Inferior parietal cortex (tissue), 1 donor: ENCODE measurements around the gene ELSPBP1.
"Not testable (repeated sequence)": the region's sequence is repeated elsewhere in the genome, so short reads cannot be mapped to it uniquely, and the experiment has no call there.

Source experiments
- DNase-seq: peaks from one replicate; pipeline ENCODE4 v3.0.0-alpha.2; 2016; ENCODE audit errors: extremely low spot score

ELSPBP1 gene

DNA sequence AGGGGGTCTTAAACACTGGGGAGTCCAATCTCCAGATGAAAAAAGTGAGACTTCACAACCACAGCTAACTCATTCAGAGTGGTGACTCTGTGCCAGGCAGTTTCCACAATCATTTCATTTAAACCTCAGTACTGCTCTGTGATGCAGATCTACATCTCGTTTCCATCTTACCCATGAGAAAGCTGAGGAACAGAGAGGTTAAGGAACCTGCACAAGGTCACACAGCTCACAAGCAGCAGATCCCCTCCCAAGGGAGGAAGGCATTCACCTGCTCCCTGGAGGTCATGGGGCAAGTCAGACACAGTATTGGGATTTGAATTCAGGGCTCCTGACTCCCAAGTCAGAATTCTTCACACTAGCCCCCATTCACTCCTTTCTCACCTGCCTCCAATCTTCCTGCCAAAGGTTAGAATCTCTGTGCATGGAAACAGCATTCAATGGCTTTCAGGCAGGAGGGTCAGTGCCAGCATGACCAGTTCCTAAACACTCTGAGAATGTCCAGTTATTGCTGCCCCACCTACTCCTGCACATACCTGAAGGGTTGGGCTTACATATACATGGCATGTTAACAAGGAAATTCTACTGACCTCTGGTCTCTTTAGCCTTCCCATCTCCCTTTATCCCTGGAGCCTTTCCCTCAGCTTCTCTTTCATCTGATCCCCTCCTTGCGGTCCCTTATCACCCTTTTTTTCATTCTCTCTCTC lies 47.6 kb downstream of the ELSPBP1 start:
- DNase-seq: no peak

DNA sequence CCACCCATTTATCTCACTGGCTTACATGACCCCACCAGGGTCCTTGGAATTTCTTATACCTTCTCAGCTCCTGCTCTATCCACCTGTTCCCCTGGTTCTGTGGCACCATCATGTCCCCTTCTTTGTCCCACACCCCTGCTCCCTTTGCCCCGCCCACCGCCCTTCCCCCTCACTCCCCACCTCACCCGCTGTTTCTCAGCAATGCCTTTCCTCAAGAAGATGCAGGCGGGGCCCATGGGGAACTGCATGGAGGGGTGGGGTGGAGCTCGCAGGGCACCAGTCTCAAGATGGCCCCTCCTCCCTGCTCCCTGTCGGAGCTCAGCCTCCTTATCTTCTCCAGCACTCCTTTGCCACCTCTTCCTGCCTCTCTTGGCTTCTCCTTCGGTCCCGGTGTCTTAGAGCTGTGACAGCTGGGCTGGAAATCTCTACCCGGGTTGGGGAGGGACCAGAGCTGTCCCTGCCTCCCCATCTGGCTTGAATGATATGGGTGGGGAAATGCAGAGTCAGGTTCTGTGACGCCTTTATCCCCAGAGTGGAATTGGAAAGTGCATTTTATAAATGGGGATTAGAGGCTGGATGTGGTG lies 49.3 kb downstream of the ELSPBP1 start, which contains the start of gene CABP5:
TSS of gene CABP5 (minus strand) at position 405 of the 584 bp plus-strand sequence. CDS start at position 248, 157 bp downstream.
- no peak for DNase-seq

DNA sequence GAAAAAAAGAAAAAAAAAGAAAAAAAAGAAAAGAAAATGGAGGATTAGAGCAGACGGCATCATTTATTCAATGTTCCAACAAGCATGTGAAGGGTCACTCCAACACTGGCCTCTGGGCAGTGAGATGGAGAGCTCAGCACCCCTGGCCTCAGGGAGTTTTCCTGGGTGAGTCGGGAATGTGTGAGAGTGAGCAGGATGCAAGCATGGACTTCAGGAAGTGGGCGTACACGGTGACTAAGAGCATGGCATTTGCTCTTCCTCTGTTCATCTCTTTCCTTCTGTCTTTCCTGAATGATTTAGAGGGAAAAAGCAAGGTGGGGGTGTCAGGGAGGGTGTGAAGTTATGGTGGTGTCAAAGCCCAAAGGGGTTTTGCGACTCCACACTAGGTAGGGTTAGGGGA lies 50.1 kb downstream of the ELSPBP1 start:
- no peak for DNase-seq

DNA sequence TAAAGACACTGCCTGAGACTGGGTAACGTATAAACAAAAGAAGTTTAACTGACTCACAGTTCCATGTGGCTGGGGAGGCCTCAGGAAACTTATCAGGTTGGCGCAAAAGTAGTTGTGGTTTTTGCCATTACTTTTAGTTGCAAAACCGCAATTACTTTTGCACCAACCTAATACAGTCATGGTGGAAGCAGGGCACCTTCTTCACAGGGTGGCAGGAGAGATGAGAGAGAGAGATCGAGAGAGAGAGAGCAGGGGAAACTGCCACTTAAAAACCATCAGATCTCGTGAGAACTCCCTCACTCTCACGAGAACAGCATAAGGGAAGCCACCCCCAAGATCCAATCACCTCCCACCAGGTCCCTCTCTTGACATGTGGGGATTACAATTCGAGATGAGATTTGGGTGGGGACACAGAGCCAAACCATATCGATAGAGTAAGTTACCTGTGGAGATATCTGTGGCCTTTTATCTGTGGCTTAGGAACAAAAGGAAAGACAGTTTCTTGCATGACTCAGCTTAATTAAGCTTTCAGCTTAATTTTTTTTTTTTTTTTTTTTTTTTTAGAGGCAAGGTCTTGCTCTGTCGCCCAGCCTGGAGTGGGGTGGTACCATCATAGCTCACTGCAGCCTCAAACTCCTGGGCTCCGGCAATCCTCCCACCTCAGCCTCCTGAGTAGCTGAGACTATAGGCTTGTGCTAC lies 57.1 kb downstream of the ELSPBP1 start:
- no peak for DNase-seq

DNA sequence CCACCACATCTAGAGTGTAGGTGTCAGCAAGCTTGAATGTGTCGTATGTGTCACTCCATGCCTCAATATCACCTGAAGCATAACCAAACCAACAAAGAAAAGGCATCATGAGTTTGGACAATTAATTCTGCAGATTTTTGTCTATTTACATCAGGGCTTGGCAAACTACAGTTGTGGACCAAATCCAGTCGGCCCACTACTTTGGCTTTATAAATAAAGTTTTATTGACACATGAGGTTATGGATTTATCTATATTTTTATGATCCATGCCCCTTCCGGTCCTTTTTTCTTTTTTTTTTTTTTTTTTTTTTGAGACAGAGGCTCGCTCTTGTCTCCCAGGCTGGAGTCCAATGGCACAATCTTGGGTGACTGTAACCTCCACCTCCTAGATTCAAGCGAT lies 58.6 kb downstream of the ELSPBP1 start:
- DNase-seq: no peak

DNA sequence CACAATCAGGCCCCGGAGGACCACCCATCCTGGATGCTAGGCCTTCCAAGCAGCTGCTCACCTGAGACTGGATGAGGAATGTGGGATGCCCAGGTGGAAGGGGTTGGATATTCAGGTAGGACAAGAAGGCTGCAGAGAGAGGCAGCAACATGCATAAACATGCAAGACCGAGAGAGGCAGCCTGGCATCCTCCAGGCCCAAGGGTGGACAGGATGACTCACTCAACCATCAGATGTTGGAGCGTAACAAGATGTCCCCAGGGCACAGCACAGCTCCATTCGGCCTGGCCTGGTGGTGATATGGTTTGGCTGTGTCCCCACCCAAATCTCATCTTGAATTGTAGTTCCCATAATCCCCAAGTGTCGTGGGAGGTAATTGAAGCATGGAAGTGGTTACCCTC lies 59.4 kb downstream of the ELSPBP1 start:
- DNase-seq: no peak

DNA sequence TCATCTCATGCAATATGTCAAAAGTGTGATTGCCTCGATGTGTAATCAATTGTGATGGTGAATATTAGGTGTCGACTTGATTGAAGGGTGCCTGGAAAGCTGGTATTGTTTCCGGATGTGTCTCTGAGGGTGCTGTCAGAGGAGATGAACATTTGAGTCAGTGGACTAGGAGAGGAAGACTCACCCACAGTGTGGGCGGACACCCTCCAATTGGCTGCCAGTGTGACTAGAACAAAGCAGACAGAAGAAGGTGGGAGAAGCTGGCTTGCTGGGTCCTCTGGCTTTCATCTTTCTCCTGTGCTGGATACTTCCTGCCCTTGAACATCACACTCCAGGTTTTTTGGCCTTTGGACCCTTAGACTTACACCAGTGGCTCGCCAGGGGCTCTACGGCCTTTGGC lies 64.9 kb downstream of the ELSPBP1 start:
- DNase-seq: no peak

DNA sequence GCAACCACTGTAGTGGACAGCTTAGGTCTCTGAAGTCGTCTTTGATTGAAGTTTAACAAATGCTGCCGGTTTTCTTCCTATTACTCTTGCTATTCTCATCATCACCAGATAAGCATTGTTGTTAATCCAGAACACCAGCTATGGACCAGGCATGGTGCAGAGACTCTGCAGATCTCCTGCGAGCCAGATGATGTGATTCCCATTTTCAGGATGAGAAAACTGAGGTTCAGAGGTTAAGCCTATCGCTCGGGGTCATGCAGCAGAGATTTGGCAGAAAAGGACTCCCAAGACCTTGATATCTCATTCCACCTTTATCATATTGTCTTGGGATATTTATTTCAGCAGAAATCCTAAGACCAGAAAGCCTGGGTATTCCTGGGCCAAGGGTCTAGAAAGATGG lies 65.9 kb downstream of the ELSPBP1 start:
- DNase-seq: no peak

DNA sequence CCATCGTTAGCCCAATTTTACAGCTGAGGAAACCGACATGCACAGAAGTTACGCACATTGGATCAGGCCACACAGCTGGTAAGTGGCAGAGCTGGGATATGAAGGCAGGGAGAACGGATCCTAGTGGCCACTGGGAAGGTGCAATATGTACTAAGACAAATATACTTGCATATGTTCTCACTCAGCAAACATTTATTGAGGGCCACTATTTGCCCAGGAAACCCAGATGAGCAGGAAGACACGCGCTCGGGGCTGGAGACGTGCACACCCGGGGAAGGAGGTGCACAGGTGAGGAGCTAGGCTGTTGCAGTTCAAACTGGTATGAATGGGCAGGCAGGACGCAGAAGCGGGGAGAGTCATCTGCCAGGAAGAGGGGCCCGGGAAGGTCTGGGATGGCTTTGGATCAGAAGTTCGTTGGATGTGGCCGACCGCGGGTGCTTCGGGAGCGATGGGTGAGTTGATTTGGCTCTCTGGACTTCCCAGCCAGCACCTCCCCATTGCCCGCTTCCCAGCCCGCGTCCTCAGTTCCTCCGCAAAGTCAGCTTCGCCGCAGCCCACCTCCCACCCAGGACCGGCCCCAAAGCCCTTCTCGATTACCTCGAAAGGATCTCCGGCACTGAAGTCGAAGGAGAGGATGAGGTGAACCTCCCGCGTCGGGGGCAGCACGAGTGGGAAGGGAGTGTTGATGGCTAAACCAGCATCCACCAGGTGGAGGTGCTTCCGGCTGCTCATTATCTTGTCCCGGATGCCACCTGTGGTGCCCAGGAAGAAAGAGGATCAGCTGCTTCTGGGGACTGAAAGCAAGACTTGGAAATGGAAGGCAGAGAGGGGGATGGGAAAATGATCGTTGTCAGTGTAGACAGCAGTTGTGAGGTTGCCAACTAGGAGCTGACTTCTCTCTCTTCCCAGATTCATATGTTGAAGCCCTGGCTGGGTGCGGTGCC lies 67.2 kb downstream of the ELSPBP1 start:
- DNase-seq: no peak

DNA sequence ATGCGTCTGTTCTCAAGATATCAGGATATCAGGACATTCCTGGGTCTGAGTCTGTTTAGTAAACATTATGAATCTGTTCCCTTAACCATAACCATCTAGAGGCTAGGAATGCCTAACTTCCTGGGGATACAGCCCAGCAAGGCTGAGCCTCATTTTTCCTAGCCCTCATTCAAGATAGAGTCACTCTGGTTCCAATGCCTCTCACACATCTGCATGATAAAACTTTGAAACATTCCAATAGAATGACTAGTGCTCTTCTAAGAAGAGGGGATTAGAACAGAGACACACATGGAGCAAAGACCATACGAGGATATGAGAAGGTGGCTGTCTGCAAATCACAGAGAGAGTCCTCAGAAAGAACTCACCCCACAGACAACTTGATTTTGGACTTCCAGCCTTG lies 70.1 kb downstream of the ELSPBP1 start:
- DNase-seq: no peak

DNA sequence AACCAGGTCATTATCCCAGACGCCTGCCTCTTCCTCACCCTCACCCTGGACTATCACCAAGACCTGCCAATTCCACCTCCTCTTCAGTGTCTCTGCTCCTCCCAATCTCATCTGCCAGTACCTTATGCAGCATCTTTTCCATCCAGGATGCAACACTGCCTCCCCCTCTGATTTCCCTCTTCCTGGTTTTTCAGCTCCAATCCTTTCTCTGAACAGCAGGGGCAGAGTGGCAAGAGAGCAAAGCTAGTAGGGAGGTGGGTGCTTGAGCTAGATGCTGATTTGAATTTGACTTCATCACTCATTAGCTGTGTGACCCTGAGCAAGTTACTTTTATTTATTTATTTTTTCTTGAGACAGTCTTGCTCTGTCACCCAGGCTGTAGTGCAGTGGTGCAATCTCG lies 75.0 kb downstream of the ELSPBP1 start:
- DNase-seq: no peak

DNA sequence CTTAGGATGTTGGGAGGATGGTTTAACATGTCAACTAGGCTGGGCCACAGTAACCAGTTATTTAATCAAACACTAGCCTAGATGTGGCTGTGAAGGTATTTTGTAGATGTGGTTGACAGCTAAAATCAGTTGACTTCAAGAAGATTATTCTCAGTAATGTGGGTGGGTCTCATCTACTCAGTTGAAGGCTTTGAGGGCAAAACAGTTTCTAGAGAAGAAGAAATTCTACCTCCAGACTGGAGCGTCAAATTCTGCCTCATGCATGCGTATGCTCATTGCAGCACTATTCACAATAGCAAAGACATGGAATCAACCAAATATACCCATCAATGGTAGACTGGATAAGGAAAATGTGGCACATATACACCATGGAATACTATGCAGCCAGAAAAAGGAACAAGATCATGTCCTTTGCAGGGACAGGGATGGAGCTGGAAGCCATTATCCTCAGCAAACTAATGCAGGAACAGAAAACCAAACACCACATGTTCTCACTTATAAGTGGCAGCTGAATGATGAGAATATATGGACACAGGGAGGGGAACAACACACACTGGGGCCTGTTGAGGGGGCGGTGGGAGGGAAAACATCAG lies 75.8 kb downstream of the ELSPBP1 start:
- DNase-seq: not testable (repeated sequence)
